Fibroblast of mammary gland (primary cell): ENCODE measurements around the gene GPR15LG.

Experiments
- DNase-seq: peaks from one replicate; pipeline ENCODE4 v3.0.0-alpha.2; 2010; ENCODE audit warnings: low read depth
- H3K4me3 ChIP-seq: 2 replicates; pipeline ENCODE4 v1.5.1; 2011; ENCODE audit warnings: low read depth, mild to moderate bottlenecking, low read length, moderate library complexity; ENCODE audit not compliant: control insufficient read depth
- TF ChIP-seq, protein P1 (sequence below): conservative IDR thresholded peaks from 2 replicates; pipeline ENCODE4 v1.5.1; 2011; ENCODE audit warnings: low read depth, low read length, inconsistent platforms; ENCODE audit not compliant: control insufficient read depth, insufficient read depth

GPR15LG gene

DNA sequence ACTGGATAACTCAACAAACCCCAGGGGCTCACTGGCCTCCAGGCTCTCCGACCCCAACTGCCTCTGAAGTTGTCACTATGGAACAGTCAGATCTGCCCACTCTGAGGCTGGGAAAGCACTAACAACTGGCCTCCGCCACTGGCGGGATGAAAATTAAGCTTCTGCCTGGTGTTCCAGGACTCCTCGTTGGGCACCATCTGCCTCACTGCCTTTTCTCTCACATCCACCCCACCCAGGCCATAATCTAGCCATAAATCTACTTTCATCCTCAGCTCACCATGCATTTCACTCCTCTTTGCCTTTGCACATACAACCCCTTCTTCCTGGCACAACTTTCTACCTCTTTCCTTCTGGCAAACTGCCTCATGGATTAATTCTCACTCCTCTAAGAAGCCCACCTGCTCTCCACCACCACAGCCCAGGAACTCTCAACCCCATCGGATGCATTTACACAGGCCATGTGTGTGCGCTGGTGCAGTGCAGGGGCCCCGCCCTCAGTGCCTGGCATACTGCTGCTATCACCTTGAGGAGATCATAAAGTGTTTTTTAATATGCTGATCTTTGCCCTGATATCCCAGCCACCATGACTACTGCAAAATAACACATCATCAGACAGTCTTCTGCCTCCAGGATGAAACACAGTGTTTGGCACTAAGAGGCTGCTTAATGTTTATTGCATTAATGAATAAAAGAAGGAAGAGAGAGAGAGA lies 24.8 kb downstream of the GPR15LG start:
- TF ChIP-seq, protein P1, sequence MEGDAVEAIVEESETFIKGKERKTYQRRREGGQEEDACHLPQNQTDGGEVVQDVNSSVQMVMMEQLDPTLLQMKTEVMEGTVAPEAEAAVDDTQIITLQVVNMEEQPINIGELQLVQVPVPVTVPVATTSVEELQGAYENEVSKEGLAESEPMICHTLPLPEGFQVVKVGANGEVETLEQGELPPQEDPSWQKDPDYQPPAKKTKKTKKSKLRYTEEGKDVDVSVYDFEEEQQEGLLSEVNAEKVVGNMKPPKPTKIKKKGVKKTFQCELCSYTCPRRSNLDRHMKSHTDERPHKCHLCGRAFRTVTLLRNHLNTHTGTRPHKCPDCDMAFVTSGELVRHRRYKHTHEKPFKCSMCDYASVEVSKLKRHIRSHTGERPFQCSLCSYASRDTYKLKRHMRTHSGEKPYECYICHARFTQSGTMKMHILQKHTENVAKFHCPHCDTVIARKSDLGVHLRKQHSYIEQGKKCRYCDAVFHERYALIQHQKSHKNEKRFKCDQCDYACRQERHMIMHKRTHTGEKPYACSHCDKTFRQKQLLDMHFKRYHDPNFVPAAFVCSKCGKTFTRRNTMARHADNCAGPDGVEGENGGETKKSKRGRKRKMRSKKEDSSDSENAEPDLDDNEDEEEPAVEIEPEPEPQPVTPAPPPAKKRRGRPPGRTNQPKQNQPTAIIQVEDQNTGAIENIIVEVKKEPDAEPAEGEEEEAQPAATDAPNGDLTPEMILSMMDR = no peak
- DNase-seq = no peak

DNA sequence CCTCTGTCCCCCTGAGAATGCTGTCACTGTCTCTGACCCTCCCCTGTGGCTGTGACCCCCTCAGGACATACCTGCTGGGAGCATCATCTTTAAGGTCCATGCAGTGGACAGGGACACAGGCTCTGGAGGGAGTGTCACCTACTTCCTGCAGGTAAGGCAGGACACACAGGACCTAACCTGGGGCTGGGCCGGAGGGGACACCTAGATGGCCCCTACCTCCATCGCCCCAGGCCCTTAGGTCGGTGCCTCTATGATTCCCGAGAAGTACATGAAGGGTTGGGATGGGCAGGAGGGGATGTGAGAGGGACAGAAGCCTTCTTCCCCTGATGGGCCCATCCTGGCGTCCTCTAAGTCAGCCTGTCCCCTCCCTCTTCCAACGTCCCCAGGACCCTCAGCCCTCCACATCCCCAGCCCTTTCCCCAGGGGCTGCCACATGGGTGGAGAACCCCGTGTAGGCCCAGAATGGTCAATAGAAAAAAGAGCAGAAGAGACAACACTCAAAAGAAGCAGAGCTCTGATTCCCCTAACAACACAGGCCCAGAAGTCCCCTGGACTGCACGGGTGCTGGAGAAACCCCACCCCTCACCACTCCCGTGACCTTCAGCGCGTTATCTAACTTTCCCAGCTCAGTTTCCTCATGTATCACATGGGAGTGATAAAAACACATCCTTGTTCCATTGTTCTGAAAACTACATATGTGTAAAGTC lies 27.1 kb downstream of the GPR15LG start:
- no peak for DNase-seq
- no peak overlapping the region for H3K4me3 ChIP-seq
- TF ChIP-seq, protein P1 = no peak

More for the DNA sequence above, 24.8 kb downstream of the GPR15LG start:
- H3K4me3 ChIP-seq = no peak overlapping the region

DNA sequence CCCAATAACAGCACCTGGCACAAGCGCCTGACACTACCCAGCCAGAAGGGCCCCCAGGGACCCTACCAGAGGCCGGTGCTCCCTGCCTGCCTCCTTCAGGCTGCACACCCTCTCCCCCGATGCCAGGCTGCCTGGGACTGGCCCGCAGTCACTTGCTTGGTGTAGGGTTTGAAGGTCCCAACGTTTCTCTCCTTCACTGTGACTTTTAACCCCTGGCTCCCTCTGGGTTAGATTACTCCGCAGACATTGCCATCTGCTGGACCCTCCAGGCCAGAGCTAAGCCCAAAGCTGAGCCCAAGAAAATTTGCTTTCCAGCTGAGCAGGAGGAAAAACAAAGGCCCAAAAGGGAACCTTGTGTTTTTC lies 27.6 kb downstream of the GPR15LG start:
- TF ChIP-seq, protein P1 = no peak
- DNase-seq = no peak
- no peak overlapping the region for H3K4me3 ChIP-seq

DNA sequence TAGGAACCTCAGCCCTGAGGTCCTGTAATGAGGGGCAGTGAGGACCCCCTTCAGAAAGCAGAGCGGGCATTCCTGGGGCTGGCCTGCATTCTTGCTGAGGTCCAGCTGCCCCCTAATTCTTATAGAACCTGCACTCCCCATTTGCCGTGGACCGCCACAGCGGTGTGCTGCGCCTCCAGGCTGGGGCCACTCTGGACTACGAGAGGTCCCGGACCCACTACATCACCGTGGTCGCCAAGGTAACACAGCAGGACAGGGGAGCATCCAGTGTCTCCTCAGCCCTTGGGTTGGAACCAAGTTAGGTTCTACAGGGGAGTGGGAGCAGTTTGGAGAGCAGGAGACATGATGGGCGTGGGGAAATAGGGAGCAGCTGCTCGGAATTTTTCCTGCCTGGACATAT lies 28.1 kb downstream of the GPR15LG start:
- TF ChIP-seq, protein P1 = no peak
- H3K4me3 ChIP-seq = no peak overlapping the region
- DNase-seq = no peak

DNA sequence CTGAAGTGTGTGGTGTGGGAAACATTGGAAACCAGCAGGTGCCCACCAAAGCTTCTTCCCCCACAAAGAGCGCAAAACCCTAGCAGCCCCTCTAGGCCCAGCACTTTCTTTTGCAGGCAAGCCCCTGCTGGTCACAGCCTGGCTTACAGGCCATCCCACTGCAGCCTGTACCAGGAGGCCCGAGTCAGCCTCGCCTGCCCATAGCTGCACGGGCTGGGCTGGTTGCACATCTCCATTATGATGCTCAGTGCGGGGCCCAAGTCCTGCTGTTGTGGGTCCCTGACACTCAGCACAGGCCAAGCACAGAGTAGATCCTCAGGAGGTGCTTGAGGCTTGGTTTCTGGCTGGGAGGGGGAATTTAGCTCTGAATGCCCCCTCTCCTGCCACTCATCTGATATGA lies 28.7 kb downstream of the GPR15LG start:
- DNase-seq = no peak
- H3K4me3 ChIP-seq = no peak overlapping the region
- TF ChIP-seq, protein P1 = no peak

DNA sequence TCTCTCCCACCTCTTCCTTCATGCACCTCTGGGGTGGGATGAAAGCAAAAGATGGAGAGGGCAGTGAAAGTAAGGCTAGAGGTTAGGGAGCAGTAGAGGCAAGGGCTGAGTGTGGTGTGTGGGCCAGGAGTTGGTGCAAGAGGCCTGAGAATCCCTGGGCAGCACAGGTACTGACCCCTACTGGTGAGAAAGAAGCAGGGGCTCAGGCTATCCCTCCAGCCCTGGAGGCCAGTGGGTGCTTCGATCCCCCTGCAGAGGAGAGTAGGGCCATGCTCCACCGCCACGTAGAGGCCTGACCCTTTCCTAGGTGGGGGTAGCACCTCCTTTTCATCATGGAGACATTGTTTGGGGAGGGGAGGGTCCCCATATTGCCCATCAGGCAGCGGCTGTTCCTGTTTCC lies 30.5 kb downstream of the GPR15LG start:
- DNase-seq = no peak
- no peak overlapping the region for H3K4me3 ChIP-seq
- TF ChIP-seq, protein P1 = peak; percentile 36
